ENCODE measurements around the gene USP54. TPM values are rescaled to one million over a fixed set of nuclear protein-coding genes. Genes with fewer than 3 reads are reported as not detected.
"Not testable (repeated sequence)": the region's sequence is repeated elsewhere in the genome, so short reads cannot be mapped to it uniquely, and the experiment has no call there.

USP54 gene
- polyA plus RNA-seq (2013, experiment 1 of 2; ENCODE audit: insufficient read length): 5.9 TPM
- polyA plus RNA-seq (2013, experiment 2 of 2; ENCODE audit: insufficient read length): 6.6 TPM

- DNase-seq: peak; percentile 63
Measured at GRCh38 chr10:73590881-73591799, at the start of gene USP54. USP54 (minus strand) TSS chr10:73591342; CDS start chr10:73575658, 15,684 bp downstream.

GRCh38 chr10:73639286-73639685 is 48.1 kb upstream of the USP54 start:
- DNase-seq: no peak

- no peak for DNase-seq
Measured at GRCh38 chr10:73635781-73636180, 44.6 kb upstream of the USP54 start.

GRCh38 chr10:73634421-73634820 is 43.3 kb upstream of the USP54 start:
- no peak for DNase-seq

GRCh38 chr10:73629165-73629564 is 38.0 kb upstream of the USP54 start:
- DNase-seq: no peak

GRCh38 chr10:73628405-73628804 is 37.3 kb upstream of the USP54 start:
- DNase-seq: no peak

GRCh38 chr10:73627300-73627699 is 36.2 kb upstream of the USP54 start:
- DNase-seq: no peak

- peak; percentile 98 for DNase-seq
Measured at GRCh38 chr10:73625884-73626752, 35.0 kb upstream of the USP54 start.

- DNase-seq: peak; percentile 12
Measured at GRCh38 chr10:73625004-73625883, 34.1 kb upstream of the USP54 start.

- no peak for DNase-seq
Measured at GRCh38 chr10:73623056-73623455, 31.9 kb upstream of the USP54 start.

- not testable (repeated sequence) for DNase-seq
Measured at GRCh38 chr10:73620974-73621373, 29.8 kb upstream of the USP54 start.

GRCh38 chr10:73617143-73617542 is 26.0 kb upstream of the USP54 start:
- not testable (repeated sequence) for DNase-seq

GRCh38 chr10:73614720-73615119 is 23.6 kb upstream of the USP54 start:
- DNase-seq: no peak

- DNase-seq: no peak
Measured at GRCh38 chr10:73609116-73609515, 18.0 kb upstream of the USP54 start.

GRCh38 chr10:73601486-73601921 is 10.4 kb upstream of the USP54 start:
- DNase-seq: no peak

- no peak for DNase-seq
Measured at GRCh38 chr10:73597346-73597745, 6.2 kb upstream of the USP54 start.

GRCh38 chr10:73593812-73594211 is 2.7 kb upstream of the USP54 start:
- no peak for DNase-seq

- no peak for DNase-seq
Measured at GRCh38 chr10:73593110-73593509, 2.0 kb upstream of the USP54 start.

- DNase-seq: peak; percentile 35
Measured at GRCh38 chr10:73591935-73592699, 975 bp upstream of the USP54 start.

- no peak for DNase-seq
Measured at GRCh38 chr10:73589563-73590126, 1.5 kb downstream of the USP54 start.

- DNase-seq: no peak
Measured at GRCh38 chr10:73588656-73589055, 2.5 kb downstream of the USP54 start.

Measured in fibroblast of skin of scalp (primary cell).